Neuronal stem cell (in vitro differentiated cells): ENCODE data around the gene ADAM8. TPM values are rescaled to one million over a fixed set of nuclear protein-coding genes. Genes with fewer than 3 reads are reported as not detected.

Experiments
- DNase-seq: peaks from one replicate; pipeline ENCODE4 v3.0.0-alpha.2; 2013; ENCODE audit warnings: low spot score
- H2AFZ ChIP-seq: one replicate; pipeline ENCODE4 v1.6.1; 2013; ENCODE audit warnings: mild to moderate bottlenecking, low read length, inconsistent platforms
- H2AK5ac ChIP-seq: 2 replicates; pipeline ENCODE4 v1.6.1; 2013; ENCODE audit warnings: low read depth, mild to moderate bottlenecking, inconsistent platforms, low read length, moderate library complexity, mixed read lengths
- H2BK120ac ChIP-seq: 2 replicates; pipeline ENCODE4 v1.6.1; 2013; ENCODE audit warnings: low read depth, mild to moderate bottlenecking, inconsistent platforms, low read length, moderate library complexity, mixed read lengths
- H2BK12ac ChIP-seq: one replicate; pipeline ENCODE4 v1.6.1; 2013; ENCODE audit warnings: low read length, inconsistent platforms
- H2BK15ac ChIP-seq: 2 replicates; pipeline ENCODE4 v1.6.1; 2013; ENCODE audit warnings: mild to moderate bottlenecking, low read length, inconsistent platforms, mixed read lengths
- H2BK5ac ChIP-seq: one replicate; pipeline ENCODE4 v1.6.1; 2013; ENCODE audit warnings: inconsistent platforms, mild to moderate bottlenecking, low read length, moderate library complexity
- H3K14ac ChIP-seq: one replicate; pipeline ENCODE4 v1.6.1; 2013; ENCODE audit warnings: low read length, inconsistent platforms
- H3K18ac ChIP-seq: 2 replicates; pipeline ENCODE4 v1.6.1; 2013; ENCODE audit warnings: low read length, inconsistent platforms
- H3K23ac ChIP-seq: 2 replicates; pipeline ENCODE4 v1.6.1; 2013; ENCODE audit warnings: low read depth, mild to moderate bottlenecking, mixed read lengths, low read length, inconsistent platforms; ENCODE audit not compliant: poor library complexity
- H3K27ac ChIP-seq: replicated peaks from 3 replicates; pipeline ENCODE4 v1.5.1; 2013; ENCODE audit warnings: low read length, inconsistent platforms
- H3K27me3 ChIP-seq, 3 experiments: 2 replicates each; pipeline ENCODE4 v1.6.1; 2013; ENCODE audit warnings: low read length in 3 of 3, mild to moderate bottlenecking in 2 of 3, inconsistent platforms in 1 of 3, low read depth in 1 of 3, mixed read lengths in 1 of 3, moderate library complexity in 1 of 3; ENCODE audit not compliant: control insufficient read depth in 3 of 3, insufficient read depth in 3 of 3
- H3K36me3 ChIP-seq, 2 donors: replicated peaks in 1 of 2; 2 replicates each; pipeline ENCODE4 v1.6.1; 2013; ENCODE audit warnings: low read length in 2 of 2; ENCODE audit not compliant: control insufficient read depth in 2 of 2, insufficient read depth in 2 of 2
- H3K4ac ChIP-seq: 2 replicates; pipeline ENCODE4 v1.6.1; 2013; ENCODE audit warnings: inconsistent platforms, mild to moderate bottlenecking, low read length, moderate library complexity
- H3K4me1 ChIP-seq, 2 donors: 1 replicate in 1 of 2; 2 replicates in 1 of 2; pipeline ENCODE4 v1.6.1; 2013; ENCODE audit warnings: low read length in 2 of 2, low read depth in 1 of 2; ENCODE audit not compliant: control insufficient read depth in 2 of 2, insufficient read depth in 1 of 2
- H3K4me2 ChIP-seq: one replicate; pipeline ENCODE4 v1.6.1; 2013; ENCODE audit warnings: mild to moderate bottlenecking, low read length, inconsistent platforms; ENCODE audit not compliant: insufficient read depth, poor library complexity, severe bottlenecking
- H3K4me3 ChIP-seq, 2 donors: 2 replicates each; pipeline ENCODE4 v1.5.1; 2013; ENCODE audit warnings: low read length in 2 of 2, mild to moderate bottlenecking in 2 of 2, inconsistent platforms in 1 of 2, moderate library complexity in 1 of 2
- H3K79me1 ChIP-seq: one replicate; pipeline ENCODE4 v1.6.1; 2013; ENCODE audit warnings: low read depth, mild to moderate bottlenecking, inconsistent platforms, low read length, moderate library complexity
- H3K9ac ChIP-seq: one replicate; pipeline ENCODE4 v1.6.1; 2013; ENCODE audit warnings: mild to moderate bottlenecking, low read depth, low read length, inconsistent platforms; ENCODE audit not compliant: poor library complexity
- H3K9me3 ChIP-seq, 2 donors: replicated peaks in 1 of 2; 2 replicates each; pipeline versions ENCODE3 to v1.6.1; 2013; ENCODE audit warnings: low read length in 2 of 2, mild to moderate bottlenecking in 2 of 2, inconsistent platforms in 1 of 2, low read depth in 1 of 2, mixed read lengths in 1 of 2, moderate library complexity in 1 of 2; ENCODE audit not compliant: control insufficient read depth in 2 of 2, insufficient read depth in 1 of 2
- H4K8ac ChIP-seq: one replicate; pipeline ENCODE4 v1.6.1; 2013; ENCODE audit warnings: low read depth, mild to moderate bottlenecking, inconsistent platforms, low read length, moderate library complexity
- H4K91ac ChIP-seq: one replicate; pipeline ENCODE4 v1.6.1; 2013; ENCODE audit warnings: low read length, low read depth, mild to moderate bottlenecking, inconsistent platforms; ENCODE audit not compliant: poor library complexity
- WGBS, 2 donors: extraction: QIAGEN DNeasy Blood & Tissue Kit; methylation state at CpG; one replicate each; pipeline ENCODE4 v1.1.7; 2013; ENCODE audit warnings: missing lambda C conversion rate in 2 of 2, mixed read lengths in 1 of 2; ENCODE audit not compliant: insufficient read length in 2 of 2, insufficient replicate concordance in 1 of 2; ENCODE audit errors: extremely low coverage in 2 of 2; 5-methylcytosine and 5-hydroxymethylcytosine counted together
- polyA plus RNA-seq, 2 experiments: library from polyadenylated mRNA; stranded (reverse); fragments of 200-250 nt; gene quantifications; one replicate each; pipeline ENCODE4 v1.2.3, GENCODE V29; 2013

Gene ADAM8
- polyA plus RNA-seq (2013, experiment 1 of 2): 1.1 TPM
- 1.3 TPM for polyA plus RNA-seq (2013, experiment 2 of 2)

- Histone ChIP-seq H3K4me3 (peak within 1 kb of the TSS in 1 of 2 donors; percentile 73), H3K9ac (no peak within 1 kb of the TSS), H3K36me3 (peaks cover 7 to 25% of the 10 kb centered on the region in 2 donors), H2AFZ (peak within 1 kb of the TSS; percentile 72), H3K4me1 (peaks cover 8 to 15% of the 10 kb centered on the region in 2 donors), H3K9me3 (peaks cover 0 to 2% of the 10 kb centered on the region in 2 donors), H3K4me2 (peak within 1 kb of the TSS; percentile 69), H3K18ac (peak within 1 kb of the TSS; percentile 94), H4K91ac (no peak within 1 kb of the TSS), H2BK120ac (peak within 1 kb of the TSS; percentile 61), H3K14ac (peak within 1 kb of the TSS; percentile 82), H3K27ac (no peak within 1 kb of the TSS), H2AK5ac (peak within 1 kb of the TSS; percentile 81), H2BK15ac (peak within 1 kb of the TSS; percentile 81), H2BK5ac (peak within 1 kb of the TSS; percentile 87), H2BK12ac (no peak within 1 kb of the TSS), H3K27me3 (peaks cover 0 to 13% (median 6%) of the 10 kb centered on the region in 3 experiments), H3K4ac (no peak within 1 kb of the TSS), H4K8ac (peak within 1 kb of the TSS; percentile 43), H3K23ac (peak within 1 kb of the TSS; percentile 73), H3K79me1 (peaks cover 1% of the 10 kb centered on the region)
- DNase-seq: no peak
- WGBS, 2 donors: no CpG with 5 or more reads among the region's 63 CpGs
Observed at GRCh38 chr10:133276435-133277201, at the start of gene ADAM8. Gene ADAM8, minus strand, starts transcription at chr10:133276868. Its CDS starts 51 bp downstream, at chr10:133276817.

- H3K4ac ChIP-seq: no peak overlapping the region
- H3K9me3 ChIP-seq: peaks cover 0 to 5% of the 10 kb centered on the region in 2 donors
- WGBS, 2 donors: no CpG with 5 or more reads among the region's 9 CpGs
- no peak for DNase-seq
- H4K91ac ChIP-seq: no peak overlapping the region
- peak overlapping the region; percentile 99 for H2BK15ac ChIP-seq
- peaks cover 1% of the 10 kb centered on the region for H3K79me1 ChIP-seq
- H3K18ac ChIP-seq: peak overlapping the region; percentile 97
- H3K4me2 ChIP-seq: peak overlapping the region; percentile 89
- no peak overlapping the region for H2BK120ac ChIP-seq
- peaks cover 0 to 47% (median 39%) of the 10 kb centered on the region in 3 experiments for H3K27me3 ChIP-seq
- peak overlapping the region; percentile 66 for H2BK5ac ChIP-seq
- H2AK5ac ChIP-seq: peak overlapping the region; percentile 47
- peak overlapping the region; percentile 71 for H3K14ac ChIP-seq
- no peak overlapping the region for H2BK12ac ChIP-seq
- H3K4me1 ChIP-seq: peaks cover 7 to 14% of the 10 kb centered on the region in 2 donors
- H3K23ac ChIP-seq: peak overlapping the region; percentile 89
- no peaks in the 10 kb centered on the region for H3K36me3 ChIP-seq
- peak overlapping the region; percentile 91 for H3K9ac ChIP-seq
- peak overlapping the region; percentile 48 to 74 for H3K4me3 ChIP-seq
- H2AFZ ChIP-seq: peak overlapping the region; percentile 96
- H3K27ac ChIP-seq: no peak overlapping the region
- no peak overlapping the region for H4K8ac ChIP-seq
Observed at GRCh38 chr10:133326223-133326551, 49.5 kb upstream of the ADAM8 start.

- Histone ChIP-seq H3K4me3 (peak overlapping the region; percentile 48 to 74), H2BK120ac (no peak overlapping the region), H2BK12ac (no peak overlapping the region), H4K91ac (peak overlapping the region; percentile 85), H3K27ac (no peak overlapping the region), H3K36me3 (no peaks in the 10 kb centered on the region), H3K4me2 (peak overlapping the region; percentile 89), H3K79me1 (peaks cover 1% of the 10 kb centered on the region), H3K18ac (peak overlapping the region; percentile 97), H3K14ac (peak overlapping the region; percentile 71), H2AFZ (peak overlapping the region; percentile 96), H3K23ac (peak overlapping the region; percentile 89), H3K4me1 (peaks cover 7 to 14% of the 10 kb centered on the region in 2 donors), H2BK5ac (peak overlapping the region; percentile 66), H3K9ac (peak overlapping the region; percentile 91), H3K4ac (no peak overlapping the region), H2AK5ac (peak overlapping the region; percentile 96), H4K8ac (peak overlapping the region; percentile 82), H2BK15ac (peak overlapping the region; percentile 99), H3K27me3 (peaks cover 0 to 44% (median 39%) of the 10 kb centered on the region in 3 experiments), H3K9me3 (no peaks in the 10 kb centered on the region)
- WGBS, 2 donors: no CpG with 5 or more reads among the region's 91 CpGs
- no peak for DNase-seq
Observed at GRCh38 chr10:133325440-133326222, 49.0 kb upstream of the ADAM8 start.
